ENCODE results near the gene BCAS4.

Gene BCAS4

GRCh38 chr20:50901301-50901700 is 106.4 kb downstream of the BCAS4 start:
- H3K4me3 ChIP-seq (ENCODE audit: low read length), result no peak overlapping the region
- no peaks in the 10 kb centered on the region for H3K9me3 ChIP-seq (ENCODE audit: insufficient read depth, low read depth, low read length)
- peaks cover 87% of the 10 kb centered on the region for H3K36me3 ChIP-seq (ENCODE audit: insufficient read depth, low read length)

GRCh38 chr20:50903353-50904051 is 108.6 kb downstream of the BCAS4 start:
- WGBS, result 93% methylated on average over 8 of the region's 8 CpGs

More at GRCh38 chr20:50901301-50901700, 106.4 kb downstream of the BCAS4 start:
- no CpG with 5 or more reads among the region's 1 CpG for whole genome bisulfite sequencing
- H3K9ac ChIP-seq (ENCODE audit: low read depth, low read length), result no peak overlapping the region
- H3K4me1 ChIP-seq (ENCODE audit: insufficient read depth, low read length), result peaks cover 2% of the 10 kb centered on the region; the same call in 1 of the 2 replicates
- H3K27me3 ChIP-seq (ENCODE audit: insufficient read depth, low read length), result no peaks in the 10 kb centered on the region
- H3K27ac ChIP-seq (ENCODE audit: low read depth, low read length), result no peak overlapping the region

GRCh38 chr20:50904067-50904570 is 109.3 kb downstream of the BCAS4 start:
- Histone ChIP-seq H3K9me3 (ENCODE audit: insufficient read depth, low read depth, low read length) (no peaks in the 10 kb centered on the region), H3K4me1 (ENCODE audit: insufficient read depth, low read length) (peaks cover 6% of the 10 kb centered on the region; the same call in 1 of the 2 replicates), H3K27ac (ENCODE audit: low read depth, low read length) (no peak overlapping the region), H3K4me3 (ENCODE audit: low read length) (no peak overlapping the region), H3K27me3 (ENCODE audit: insufficient read depth, low read length) (no peaks in the 10 kb centered on the region), H3K9ac (ENCODE audit: low read depth, low read length) (no peak overlapping the region), H3K36me3 (ENCODE audit: insufficient read depth, low read length) (peaks cover 69% of the 10 kb centered on the region)
- 94% methylated on average over 6 of the region's 6 CpGs for WGBS

More at GRCh38 chr20:50903353-50904051, 108.6 kb downstream of the BCAS4 start:
- Histone ChIP-seq H3K4me1 (ENCODE audit: insufficient read depth, low read length) (peaks cover 6% of the 10 kb centered on the region; the same call in 1 of the 2 replicates), H3K27ac (ENCODE audit: low read depth, low read length) (no peak overlapping the region), H3K9me3 (ENCODE audit: insufficient read depth, low read depth, low read length) (no peaks in the 10 kb centered on the region), H3K4me3 (ENCODE audit: low read length) (no peak overlapping the region), H3K27me3 (ENCODE audit: insufficient read depth, low read length) (no peaks in the 10 kb centered on the region), H3K9ac (ENCODE audit: low read depth, low read length) (no peak overlapping the region), H3K36me3 (ENCODE audit: insufficient read depth, low read length) (peaks cover 75% of the 10 kb centered on the region)

- Histone ChIP-seq H3K36me3 (ENCODE audit: insufficient read depth, low read length) (peaks cover 59% of the 10 kb centered on the region), H3K9me3 (ENCODE audit: insufficient read depth, low read depth, low read length) (no peaks in the 10 kb centered on the region), H3K27me3 (ENCODE audit: insufficient read depth, low read length) (no peaks in the 10 kb centered on the region), H3K4me3 (ENCODE audit: low read length) (no peak overlapping the region), H3K27ac (ENCODE audit: low read depth, low read length) (no peak overlapping the region), H3K4me1 (ENCODE audit: insufficient read depth, low read length) (peaks cover 16% of the 10 kb centered on the region), H3K9ac (ENCODE audit: low read depth, low read length) (no peak overlapping the region)
- 96% methylated on average over 3 of the region's 3 CpGs for WGBS
Observed at GRCh38 chr20:50909413-50909812, 114.6 kb downstream of the BCAS4 start.

- Histone ChIP-seq H3K4me3 (ENCODE audit: low read length) (no peak overlapping the region), H3K9me3 (ENCODE audit: insufficient read depth, low read depth, low read length) (no peaks in the 10 kb centered on the region), H3K36me3 (ENCODE audit: insufficient read depth, low read length) (peaks cover 67% of the 10 kb centered on the region), H3K4me1 (ENCODE audit: insufficient read depth, low read length) (peaks cover 32% of the 10 kb centered on the region), H3K9ac (ENCODE audit: low read depth, low read length) (no peak overlapping the region), H3K27me3 (ENCODE audit: insufficient read depth, low read length) (no peaks in the 10 kb centered on the region), H3K27ac (ENCODE audit: low read depth, low read length) (no peak overlapping the region)
- WGBS, result 88% methylated on average over 1 of the region's 3 CpGs
Observed at GRCh38 chr20:50911030-50911429, 116.2 kb downstream of the BCAS4 start.

GRCh38 chr20:50911716-50912115 is 116.9 kb downstream of the BCAS4 start:
- H3K9ac ChIP-seq (ENCODE audit: low read depth, low read length), result no peak overlapping the region
- 100% methylated on average over 1 of the region's 1 CpG for WGBS
- peaks cover 32% of the 10 kb centered on the region for H3K4me1 ChIP-seq (ENCODE audit: insufficient read depth, low read length)
- no peak overlapping the region for H3K27ac ChIP-seq (ENCODE audit: low read depth, low read length)
- H3K9me3 ChIP-seq (ENCODE audit: insufficient read depth, low read depth, low read length), result no peaks in the 10 kb centered on the region
- H3K36me3 ChIP-seq (ENCODE audit: insufficient read depth, low read length), result peaks cover 74% of the 10 kb centered on the region
- no peak overlapping the region for H3K4me3 ChIP-seq (ENCODE audit: low read length)
- no peaks in the 10 kb centered on the region for H3K27me3 ChIP-seq (ENCODE audit: insufficient read depth, low read length)

- H3K36me3 ChIP-seq (ENCODE audit: insufficient read depth, low read length), result peaks cover 86% of the 10 kb centered on the region
- no peaks in the 10 kb centered on the region for H3K27me3 ChIP-seq (ENCODE audit: insufficient read depth, low read length)
- H3K9ac ChIP-seq (ENCODE audit: low read depth, low read length), result no peak overlapping the region
- no peak overlapping the region for H3K4me3 ChIP-seq (ENCODE audit: low read length)
- H3K27ac ChIP-seq (ENCODE audit: low read depth, low read length), result no peak overlapping the region
- WGBS, result 96% methylated on average over 2 of the region's 2 CpGs
- peaks cover 46% of the 10 kb centered on the region for H3K4me1 ChIP-seq (ENCODE audit: insufficient read depth, low read length)
- no peaks in the 10 kb centered on the region for H3K9me3 ChIP-seq (ENCODE audit: insufficient read depth, low read depth, low read length)
Observed at GRCh38 chr20:50913690-50914375, 119.0 kb downstream of the BCAS4 start.

- H3K36me3 ChIP-seq (ENCODE audit: insufficient read depth, low read length), result peaks cover 89% of the 10 kb centered on the region
- no peaks in the 10 kb centered on the region for H3K27me3 ChIP-seq (ENCODE audit: insufficient read depth, low read length)
- WGBS, result 77% methylated on average over 3 of the region's 3 CpGs
- peaks cover 51% of the 10 kb centered on the region for H3K4me1 ChIP-seq (ENCODE audit: insufficient read depth, low read length)
- no peak overlapping the region for H3K27ac ChIP-seq (ENCODE audit: low read depth, low read length)
- H3K9me3 ChIP-seq (ENCODE audit: insufficient read depth, low read depth, low read length), result no peaks in the 10 kb centered on the region
- no peak overlapping the region for H3K9ac ChIP-seq (ENCODE audit: low read depth, low read length)
- H3K4me3 ChIP-seq (ENCODE audit: low read length), result no peak overlapping the region
Observed at GRCh38 chr20:50915424-50915823, 120.6 kb downstream of the BCAS4 start.

GRCh38 chr20:50916257-50916656 is 121.4 kb downstream of the BCAS4 start:
- peaks cover 51% of the 10 kb centered on the region for H3K4me1 ChIP-seq (ENCODE audit: insufficient read depth, low read length)
- H3K27me3 ChIP-seq (ENCODE audit: insufficient read depth, low read length), result no peaks in the 10 kb centered on the region
- H3K9me3 ChIP-seq (ENCODE audit: insufficient read depth, low read depth, low read length), result no peaks in the 10 kb centered on the region
- no peak overlapping the region for H3K9ac ChIP-seq (ENCODE audit: low read depth, low read length)
- 86% methylated on average over 5 of the region's 5 CpGs for WGBS
- peaks cover 90% of the 10 kb centered on the region for H3K36me3 ChIP-seq (ENCODE audit: insufficient read depth, low read length)
- no peak overlapping the region for H3K4me3 ChIP-seq (ENCODE audit: low read length)
- H3K27ac ChIP-seq (ENCODE audit: low read depth, low read length), result no peak overlapping the region

GRCh38 chr20:50916934-50917333 is 122.1 kb downstream of the BCAS4 start:
- no peak overlapping the region for H3K27ac ChIP-seq (ENCODE audit: low read depth, low read length)
- H3K4me3 ChIP-seq (ENCODE audit: low read length), result no peak overlapping the region
- peaks cover 51% of the 10 kb centered on the region for H3K4me1 ChIP-seq (ENCODE audit: insufficient read depth, low read length)
- WGBS, result 88% methylated on average over 3 of the region's 3 CpGs
- H3K27me3 ChIP-seq (ENCODE audit: insufficient read depth, low read length), result no peaks in the 10 kb centered on the region
- peaks cover 90% of the 10 kb centered on the region for H3K36me3 ChIP-seq (ENCODE audit: insufficient read depth, low read length)
- no peaks in the 10 kb centered on the region for H3K9me3 ChIP-seq (ENCODE audit: insufficient read depth, low read depth, low read length)
- H3K9ac ChIP-seq (ENCODE audit: low read depth, low read length), result no peak overlapping the region

- no peak overlapping the region for H3K9ac ChIP-seq (ENCODE audit: low read depth, low read length)
- 92% methylated on average over 3 of the region's 3 CpGs for WGBS
- peaks cover 89% of the 10 kb centered on the region for H3K36me3 ChIP-seq (ENCODE audit: insufficient read depth, low read length)
- H3K4me1 ChIP-seq (ENCODE audit: insufficient read depth, low read length), result peaks cover 55% of the 10 kb centered on the region
- no peaks in the 10 kb centered on the region for H3K9me3 ChIP-seq (ENCODE audit: insufficient read depth, low read depth, low read length)
- no peak overlapping the region for H3K4me3 ChIP-seq (ENCODE audit: low read length)
- H3K27ac ChIP-seq (ENCODE audit: low read depth, low read length), result no peak overlapping the region
- H3K27me3 ChIP-seq (ENCODE audit: insufficient read depth, low read length), result no peaks in the 10 kb centered on the region
Observed at GRCh38 chr20:50918403-50918802, 123.5 kb downstream of the BCAS4 start.

Data from HUES64 (cell line).